NCI-H128 (cell line): ENCODE data around the gene KIAA0586.
"Not testable (repeated sequence)": the region's sequence is repeated elsewhere in the genome, so short reads cannot be mapped to it uniquely, and the experiment has no call there.

Source experiments
- DNase-seq: peaks from one replicate; lab custom pipeline; 2025; ENCODE audit not compliant: unreplicated experiment; lab: John Stamatoyannopoulos, UW

KIAA0586 gene

DNA sequence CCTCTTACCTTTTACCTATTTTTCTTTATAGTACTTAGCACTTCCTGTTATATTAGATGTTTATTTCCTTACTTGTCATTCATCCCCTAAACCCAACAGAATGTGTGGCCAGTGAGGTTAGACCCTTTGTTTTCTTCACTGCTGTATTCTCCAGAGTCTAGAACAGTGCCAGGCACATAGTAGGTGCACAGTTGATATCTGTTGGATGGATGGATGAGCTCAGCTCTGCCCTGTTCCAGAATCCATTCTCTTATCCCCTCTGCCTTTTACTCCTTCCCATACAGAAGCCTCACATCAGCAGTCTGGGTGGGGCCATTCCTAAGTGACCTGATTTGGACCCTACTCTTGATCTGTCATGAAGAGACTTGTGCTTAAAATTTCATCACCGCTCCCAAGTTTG, 115.7 kb downstream of the KIAA0586 start:
- no peak for DNase-seq

DNA sequence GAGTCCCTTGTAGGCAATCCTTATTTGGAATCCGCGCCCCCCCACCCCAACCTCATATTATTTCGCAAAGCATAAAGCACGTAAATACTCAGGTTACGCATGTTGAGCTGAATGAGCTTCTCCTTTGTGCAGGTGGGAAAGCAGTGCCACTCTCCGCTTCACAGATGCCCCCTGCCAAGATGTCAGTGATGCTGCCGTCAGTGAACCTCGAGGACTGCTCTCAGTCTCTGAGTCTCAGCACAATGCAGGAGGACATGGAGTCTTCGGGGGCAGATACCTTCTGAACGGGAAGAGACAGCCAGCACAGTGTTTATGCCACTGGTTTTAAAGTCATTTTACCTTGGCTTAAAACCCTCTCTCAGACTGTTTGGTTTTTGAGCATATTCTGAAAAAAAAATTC, 120.1 kb downstream of the KIAA0586 start:
- peak; percentile 72 for DNase-seq

DNA sequence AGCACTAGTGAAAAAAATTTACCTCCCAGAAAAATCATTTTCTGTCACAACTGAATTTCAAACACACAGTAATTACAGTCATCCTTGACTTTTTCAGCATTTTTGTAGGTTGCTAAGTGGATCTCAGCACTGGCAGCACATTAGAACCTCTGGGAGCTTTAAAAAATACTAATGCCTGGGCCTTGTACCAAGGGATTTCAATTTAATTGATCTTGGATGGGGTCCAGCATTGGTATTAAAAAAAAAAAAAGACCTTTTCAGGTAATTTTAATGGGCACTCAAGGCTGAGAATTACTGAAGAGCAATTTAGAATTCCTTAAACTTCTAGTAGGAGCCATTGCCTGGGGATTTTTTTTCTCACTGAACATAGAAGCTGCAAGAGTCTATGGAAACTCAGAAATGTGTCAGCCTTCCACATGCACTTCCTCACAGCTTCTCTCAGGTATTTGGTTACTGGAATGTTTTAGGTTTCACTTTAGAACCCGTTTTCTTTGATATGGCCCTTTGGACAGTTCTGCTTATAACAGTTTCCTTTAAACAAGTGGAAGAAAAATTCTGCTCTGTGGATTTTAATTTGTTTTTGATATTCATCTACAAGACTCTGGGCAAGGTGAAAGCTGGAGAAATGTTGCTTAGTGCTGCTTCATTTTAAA, 121.7 kb downstream of the KIAA0586 start:
- no peak for DNase-seq

DNA sequence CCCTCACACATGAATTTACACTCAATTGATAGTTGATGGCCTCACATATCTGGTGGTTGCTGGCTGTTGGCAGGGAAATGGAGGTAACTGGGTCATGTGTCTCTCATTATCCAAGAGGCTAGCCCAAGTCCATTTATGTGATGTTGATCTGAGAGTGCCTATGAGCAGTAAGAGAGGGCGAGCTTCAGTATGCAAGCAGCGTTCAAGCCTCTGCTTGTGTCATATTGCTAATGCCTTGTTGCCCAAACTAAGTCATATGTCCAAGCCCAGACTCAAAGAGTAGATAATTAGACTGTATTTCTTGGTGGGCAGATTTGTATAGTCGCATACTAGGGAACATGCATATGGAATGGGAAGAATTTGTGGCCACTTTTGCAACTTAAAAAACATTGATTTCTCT, 126.4 kb downstream of the KIAA0586 start:
- DNase-seq, result no peak

DNA sequence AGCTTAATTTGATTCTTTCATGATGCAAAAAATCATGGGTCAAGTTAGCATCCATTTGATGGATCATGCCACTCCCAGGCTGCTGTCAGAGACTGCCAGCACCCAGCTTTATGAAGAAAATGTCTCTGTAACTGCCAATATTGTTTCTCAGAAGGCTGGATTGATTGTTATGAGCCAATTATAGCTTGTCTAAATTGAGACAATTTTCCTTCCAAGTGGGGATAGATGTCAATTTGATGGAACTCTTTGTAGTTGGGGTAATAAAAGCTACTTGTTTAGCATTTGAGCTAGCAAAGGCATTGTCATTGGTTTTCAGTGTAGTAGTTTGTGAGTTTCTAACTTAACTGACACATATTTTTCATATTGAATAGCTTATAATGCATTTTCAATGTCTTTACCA, 128.1 kb downstream of the KIAA0586 start:
- no peak for DNase-seq

DNA sequence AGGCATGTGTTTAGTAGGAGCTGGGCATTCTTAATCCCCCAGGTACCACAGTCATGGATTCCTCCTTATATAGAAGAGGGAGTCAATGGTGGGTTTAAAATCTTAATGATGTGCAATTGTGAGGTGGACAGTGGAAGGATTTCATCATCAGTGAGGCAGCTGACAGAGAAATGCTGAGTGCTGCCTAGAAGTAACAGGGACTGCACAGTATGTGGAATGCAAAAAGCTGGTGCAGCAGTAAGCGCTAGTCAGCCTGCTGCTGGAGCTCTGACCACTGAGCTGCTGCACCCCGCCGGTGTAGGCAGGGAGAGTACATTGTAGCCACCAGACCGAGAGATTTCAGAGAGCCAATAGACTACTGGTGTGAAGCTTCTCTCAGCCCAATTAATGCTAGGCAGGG, 129.7 kb downstream of the KIAA0586 start:
- no peak for DNase-seq

DNA sequence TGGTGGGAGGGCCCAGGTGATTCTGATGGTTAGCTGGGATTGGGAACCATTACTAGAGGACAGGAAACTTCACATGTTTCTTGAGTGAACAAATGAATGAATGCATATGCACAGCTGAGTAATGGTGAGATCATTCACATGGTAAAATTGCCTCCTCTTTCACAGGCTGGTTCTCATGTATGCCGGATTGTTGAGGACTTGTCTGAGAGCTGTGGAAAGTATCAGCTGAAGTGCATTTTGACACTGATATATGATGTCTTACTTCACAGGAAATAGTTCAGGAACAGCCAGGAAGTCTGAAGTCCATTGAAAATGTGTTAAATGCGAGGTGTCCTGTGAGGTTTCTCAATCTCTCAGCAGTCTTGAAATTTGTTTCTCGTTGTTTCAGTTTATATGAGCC, 132.7 kb downstream of the KIAA0586 start:
- no peak for DNase-seq

DNA sequence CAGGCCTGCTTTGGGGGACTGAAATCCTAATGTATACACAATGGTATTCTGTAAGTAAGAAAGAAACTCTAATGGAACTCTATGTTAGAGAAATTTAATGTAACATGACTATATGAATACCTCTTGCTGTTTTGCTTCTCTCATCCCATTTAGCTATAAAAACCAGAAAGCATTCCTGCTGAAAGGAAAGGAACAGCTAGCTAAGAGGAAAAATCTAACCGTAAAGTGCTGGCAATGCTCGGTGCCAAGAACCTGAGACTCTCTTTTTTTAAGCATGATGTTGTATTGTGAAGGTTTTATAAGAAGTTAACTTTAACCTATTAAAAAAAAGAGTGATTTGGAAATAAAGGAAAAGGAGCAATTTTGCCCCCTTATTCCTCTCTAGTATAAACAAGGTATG, 134.6 kb downstream of the KIAA0586 start:
- no peak for DNase-seq

DNA sequence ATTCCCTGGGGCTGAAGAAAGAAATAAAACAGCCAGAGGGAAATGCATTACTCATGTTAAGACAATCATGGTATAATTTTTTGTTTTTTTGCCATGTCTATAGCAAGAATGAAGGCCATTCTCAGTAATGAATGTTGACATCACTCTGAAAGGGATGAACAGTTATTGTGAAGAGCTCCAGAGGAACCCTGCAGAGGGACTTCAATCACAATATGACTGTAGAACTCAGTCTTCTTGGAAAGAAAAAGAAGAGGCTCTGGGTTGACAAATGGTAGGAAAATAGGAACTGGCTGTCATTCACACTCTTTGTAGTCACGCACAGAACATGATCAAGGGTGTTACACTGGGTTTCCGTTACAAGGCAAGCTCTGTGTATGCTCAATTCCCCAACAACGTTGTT, 136.5 kb downstream of the KIAA0586 start:
- DNase-seq, result no peak

DNA sequence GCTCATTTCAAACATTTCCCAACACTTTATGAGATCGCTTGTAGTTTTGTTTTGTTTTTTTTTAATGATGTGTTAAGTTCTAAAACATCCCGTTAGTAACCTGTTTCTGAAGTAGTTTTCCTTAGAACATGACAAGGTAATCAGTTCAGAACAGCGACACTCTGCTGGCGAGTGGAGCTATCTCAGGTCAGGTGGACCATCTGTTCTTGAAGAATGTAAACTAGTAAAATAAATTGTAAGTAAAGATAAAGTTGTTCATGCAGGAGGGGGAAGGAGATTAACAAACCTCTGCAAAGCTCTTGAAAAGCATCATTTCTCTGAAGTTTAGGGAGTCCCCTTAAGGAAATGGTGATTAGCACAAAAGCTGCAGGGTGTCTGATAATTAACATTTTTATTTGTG, 138.3 kb downstream of the KIAA0586 start:
- DNase-seq, result no peak

DNA sequence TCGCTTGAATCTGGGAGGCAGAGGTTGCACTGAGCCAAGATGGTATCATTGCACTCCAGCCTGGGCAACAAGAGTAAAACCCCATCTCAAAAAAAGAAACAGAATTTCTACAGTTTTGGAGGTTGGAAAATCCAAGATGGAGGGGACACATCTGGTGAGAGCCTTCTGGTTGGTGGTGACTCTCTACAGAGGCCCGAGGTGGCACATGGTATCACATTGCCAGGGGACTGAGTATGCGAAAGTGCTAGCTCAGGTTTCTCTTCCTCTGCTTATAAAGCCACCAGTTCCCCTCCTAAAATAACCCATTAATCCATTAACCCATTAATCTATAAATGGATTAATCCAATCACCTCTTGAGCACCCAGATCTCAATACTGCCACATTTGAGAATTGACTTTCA, 139.5 kb downstream of the KIAA0586 start:
- no peak for DNase-seq

DNA sequence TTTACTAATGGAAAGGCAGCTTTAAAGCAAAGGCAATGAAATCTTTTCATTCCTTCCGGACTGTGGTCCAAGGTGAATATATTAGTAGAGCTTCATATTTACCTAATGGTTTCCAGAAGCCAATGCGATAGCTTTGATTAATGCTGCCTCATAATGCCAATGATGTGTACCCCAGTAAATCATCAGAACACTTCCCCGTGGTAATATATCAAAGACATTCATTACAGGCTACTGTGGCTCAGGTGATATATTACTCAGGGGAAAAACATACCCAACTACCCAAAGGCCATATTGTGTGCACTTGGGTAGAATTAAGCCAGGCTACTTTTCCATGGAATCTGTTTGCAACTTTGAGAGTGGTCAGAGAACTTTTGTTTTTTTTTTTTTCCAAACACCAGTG, 140.8 kb downstream of the KIAA0586 start:
- no peak for DNase-seq

DNA sequence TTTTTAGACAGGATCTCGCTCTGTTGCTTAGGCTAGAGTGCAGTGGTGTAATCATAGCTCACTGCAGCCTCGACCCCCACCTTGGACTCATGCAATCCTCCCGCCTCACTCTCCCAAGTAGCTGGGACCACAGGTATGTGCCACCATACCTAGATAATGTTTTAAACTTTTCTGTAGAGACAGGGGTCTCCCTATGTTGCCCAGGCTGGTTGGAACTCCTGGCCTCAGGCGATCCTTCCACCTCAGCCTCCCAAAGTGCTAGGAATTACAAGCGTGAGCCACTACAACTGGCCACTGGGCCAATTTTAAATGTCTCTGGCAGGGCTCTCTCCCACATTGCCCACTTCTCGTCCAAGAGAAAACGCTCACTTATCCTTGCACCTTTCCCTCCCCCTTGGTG, 143.7 kb downstream of the KIAA0586 start:
- no peak for DNase-seq

DNA sequence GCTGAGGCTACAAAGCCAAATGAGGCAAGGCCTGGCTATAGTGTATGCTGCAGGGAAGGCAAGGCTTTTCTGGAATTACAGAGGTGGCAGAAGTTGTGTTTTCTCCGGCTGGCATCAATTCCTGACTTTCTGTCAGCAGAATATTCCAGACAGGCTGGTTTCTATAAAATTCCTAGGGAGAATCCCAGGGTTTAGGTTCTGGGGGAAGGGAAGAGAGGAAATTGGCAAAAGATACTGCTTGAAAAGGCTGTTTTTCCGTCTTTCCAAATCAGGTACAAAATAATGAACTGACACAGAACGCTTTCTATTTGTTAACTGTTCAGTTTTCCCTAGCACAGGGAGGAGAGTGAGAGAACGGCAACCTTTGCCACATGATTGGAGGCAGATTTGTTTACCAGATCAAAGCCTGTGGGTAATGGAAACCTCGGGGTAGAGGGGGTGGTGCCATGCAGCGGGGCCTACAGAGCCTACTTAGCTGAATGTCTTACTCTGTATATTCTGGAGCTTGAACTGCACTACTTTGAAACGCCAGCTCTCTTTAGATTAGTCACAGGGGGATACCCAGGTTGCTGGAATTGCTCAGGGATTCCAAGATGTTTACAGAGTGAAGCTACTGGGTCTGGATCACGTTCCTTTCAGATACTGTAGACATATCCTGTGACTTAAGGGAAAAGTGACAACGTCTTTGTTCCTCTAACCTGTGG, 144.4 kb downstream of the KIAA0586 start:
- DNase-seq, result no peak

DNA sequence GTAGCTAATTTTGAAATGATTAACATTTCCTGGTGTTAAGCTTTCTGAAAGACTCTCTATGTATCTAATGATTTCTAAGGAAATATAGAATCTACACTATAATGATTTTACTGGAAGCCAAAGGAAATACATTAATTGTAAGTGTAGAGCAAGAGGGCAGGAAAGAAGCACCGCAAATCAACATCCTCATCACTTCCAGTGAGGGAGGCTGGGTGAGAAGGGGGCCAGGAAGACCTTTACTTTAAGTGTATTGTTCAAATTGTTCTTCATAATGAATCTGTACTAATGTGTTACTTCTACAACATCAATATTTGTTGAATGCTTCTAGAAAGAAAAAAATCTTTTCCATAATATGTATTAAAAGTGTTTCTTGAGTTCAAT, 144.9 kb downstream of the KIAA0586 start:
- no peak for DNase-seq

DNA sequence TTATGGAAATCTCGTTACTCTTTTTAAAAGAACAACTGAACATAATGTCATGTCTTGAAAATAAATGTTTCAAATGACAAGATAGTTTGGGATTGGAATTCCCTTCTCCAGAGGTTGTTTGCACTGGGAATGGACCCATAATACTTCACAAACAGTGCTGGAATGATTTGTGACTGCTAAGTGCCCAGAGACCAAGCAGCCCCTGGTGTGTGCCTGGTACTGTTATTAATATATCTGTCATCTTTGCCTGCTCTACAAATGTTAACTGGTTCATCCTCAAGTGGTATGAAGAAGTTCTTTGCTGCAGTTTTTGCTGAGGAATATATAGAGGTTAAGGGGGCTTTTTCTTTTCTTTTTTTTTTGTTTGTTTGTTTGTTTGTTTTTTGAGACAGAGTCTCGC, 145.3 kb downstream of the KIAA0586 start:
- DNase-seq, result no peak

DNA sequence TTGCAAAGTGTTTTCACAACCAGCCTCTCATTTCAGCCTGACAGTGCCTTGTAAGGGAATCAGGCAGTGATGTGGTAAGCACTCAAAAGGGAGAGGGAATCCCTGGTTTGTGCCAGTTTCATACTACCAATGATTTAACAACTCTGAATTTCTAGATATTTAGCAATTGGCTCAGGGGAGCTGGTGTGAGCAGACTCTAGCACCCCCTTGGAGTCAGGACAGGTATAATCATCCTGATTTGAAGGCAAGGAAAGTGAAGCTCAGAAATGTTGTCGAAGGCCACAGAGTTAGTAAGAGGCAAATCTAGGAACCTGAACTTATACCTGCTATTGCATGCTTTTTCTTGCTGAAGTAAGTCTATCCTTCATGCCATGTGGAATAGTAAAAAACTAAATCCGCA, 147.1 kb downstream of the KIAA0586 start:
- no peak for DNase-seq

DNA sequence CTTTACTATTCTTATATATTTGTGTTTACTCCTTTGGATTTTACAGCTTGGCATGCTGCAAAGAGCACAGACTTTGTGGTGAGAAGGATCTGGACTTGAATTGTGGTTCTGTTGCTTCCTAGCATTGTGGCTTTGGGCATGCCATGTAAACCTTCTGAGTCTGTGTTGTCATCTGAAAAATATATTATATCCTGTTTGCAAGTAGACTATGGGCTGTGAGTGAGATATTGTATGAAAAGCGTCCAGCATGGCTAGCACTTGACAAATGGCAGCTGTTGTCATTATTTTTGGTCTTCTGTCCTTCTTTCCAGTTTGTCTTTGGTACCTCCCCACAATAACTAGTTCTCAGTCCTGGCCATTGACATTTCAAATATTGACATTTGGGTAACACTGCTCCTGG, 148.4 kb downstream of the KIAA0586 start:
- no peak for DNase-seq

DNA sequence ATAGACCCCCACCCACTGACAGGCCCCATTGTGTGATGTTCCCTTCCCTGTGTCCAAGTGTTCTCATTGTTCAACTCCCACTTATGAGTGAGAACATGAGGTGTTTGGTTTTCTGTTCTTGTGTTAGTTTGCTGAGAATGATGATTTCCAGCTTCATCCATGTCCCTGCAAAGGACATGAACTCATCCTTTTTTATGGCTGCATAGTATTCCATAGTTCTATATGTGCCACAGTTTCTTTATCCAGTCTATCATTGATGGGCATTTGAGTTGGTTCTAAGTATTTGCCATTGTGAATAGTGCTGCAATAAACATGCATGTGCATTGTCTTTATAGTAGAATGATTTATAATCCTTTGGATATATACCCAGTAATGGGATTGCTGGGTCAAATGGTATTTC, 152.5 kb downstream of the KIAA0586 start:
- DNase-seq, result not testable (repeated sequence)

DNA sequence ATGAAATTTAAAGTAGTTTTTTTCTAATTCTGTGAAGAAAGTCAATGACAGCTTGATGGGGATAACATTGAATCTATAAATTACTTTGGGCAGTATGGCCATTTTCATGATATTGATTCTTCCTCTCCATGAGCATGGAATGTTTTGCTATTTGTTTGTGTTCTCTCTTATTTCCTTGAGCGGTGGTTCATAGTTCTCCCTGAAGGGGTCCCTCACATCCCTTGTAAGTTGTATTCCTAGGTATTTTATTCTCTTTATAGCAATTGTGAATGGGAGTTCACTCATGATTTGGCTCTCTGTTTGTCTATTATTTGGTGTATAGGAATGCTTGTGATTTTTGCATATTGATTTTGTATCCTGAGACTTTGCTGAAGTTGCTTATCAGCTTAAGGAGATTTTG, 153.9 kb downstream of the KIAA0586 start:
- not testable (repeated sequence) for DNase-seq

DNA sequence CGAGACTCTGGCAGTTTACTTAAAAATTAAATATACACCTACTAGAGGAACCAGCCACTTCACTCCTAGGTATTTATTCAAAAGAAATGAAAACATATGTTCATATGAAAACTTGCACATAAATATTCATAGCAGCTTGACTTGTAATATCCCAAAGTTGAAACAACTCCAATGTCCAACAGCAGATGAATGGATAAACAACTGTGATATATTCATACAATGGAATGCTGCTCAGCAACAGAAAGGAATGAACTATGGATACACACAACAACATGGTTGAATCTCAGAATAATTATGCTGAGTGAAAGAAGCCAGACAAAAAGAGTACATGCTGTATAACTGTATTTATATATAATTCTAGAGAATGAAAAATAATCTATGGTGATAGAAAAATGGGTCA, 156.9 kb downstream of the KIAA0586 start:
- DNase-seq, result no peak

DNA sequence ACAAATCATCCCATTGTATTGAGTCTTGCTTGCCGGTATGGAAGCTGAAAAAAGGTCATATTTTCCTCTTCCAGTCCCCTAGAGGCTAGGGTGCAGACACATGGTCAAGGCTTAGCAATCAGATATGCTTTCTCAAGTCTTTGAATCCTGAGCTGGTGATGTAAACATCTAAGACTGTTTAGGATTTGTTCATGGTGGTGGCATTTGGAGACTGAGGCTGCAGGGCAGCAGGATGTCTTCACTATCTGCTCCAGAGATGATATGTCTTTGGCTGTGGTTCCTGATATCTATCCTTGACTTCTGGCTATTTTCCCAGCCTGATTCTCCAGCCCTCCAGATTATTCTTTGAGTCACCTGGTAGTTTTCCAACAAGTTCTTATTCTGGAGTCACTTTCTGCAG, 159.8 kb downstream of the KIAA0586 start:
- no peak for DNase-seq

DNA sequence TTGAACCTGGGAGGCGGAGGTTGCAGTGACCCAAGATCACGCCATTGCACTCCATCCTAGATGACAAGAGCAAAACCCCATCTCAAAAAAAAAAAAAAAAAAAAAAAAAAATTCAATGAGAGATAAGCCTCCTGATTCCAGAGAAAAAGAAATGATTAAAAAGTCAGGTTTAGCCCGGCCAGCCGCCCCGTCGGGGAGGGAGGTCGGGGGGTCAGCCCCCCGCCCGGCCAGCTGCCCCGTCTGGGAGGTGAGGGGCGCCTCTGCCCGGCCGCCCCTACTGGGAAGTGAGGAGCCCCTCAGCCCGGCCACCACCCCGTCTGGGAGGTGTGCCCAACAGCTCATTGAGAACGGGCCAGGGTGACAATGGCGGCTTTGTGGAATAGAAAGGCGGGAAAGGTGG, 160.8 kb downstream of the KIAA0586 start:
- DNase-seq, result not testable (repeated sequence)
